GM21390 (cell line): ENCODE results near the gene HLTF.

Source experiments
- ATAC-seq: cut with Tn5 transposase; IDR thresholded peaks from one replicate; pipeline ENCODE4 v1.9.1; 2021; ENCODE audit not compliant: unreplicated experiment

Gene HLTF

GRCh38 chr3:149090461-149090860, 4.1 kb upstream of the HLTF start:
- ATAC-seq: no peak

GRCh38 chr3:149089395-149089794, 3.1 kb upstream of the HLTF start:
- ATAC-seq: no peak

- ATAC-seq: no peak
Observed at GRCh38 chr3:149087208-149087607, 875 bp upstream of the HLTF start.

GRCh38 chr3:149085828-149086231, 503 bp downstream of the HLTF start:
- peak; percentile 32 for ATAC-seq

GRCh38 chr3:149081772-149082171, 4.6 kb downstream of the HLTF start:
- no peak for ATAC-seq

- ATAC-seq: no peak
Observed at GRCh38 chr3:149080699-149081091, 5.6 kb downstream of the HLTF start.

- ATAC-seq: no peak
Observed at GRCh38 chr3:149080011-149080698, 6.2 kb downstream of the HLTF start.

DNA sequence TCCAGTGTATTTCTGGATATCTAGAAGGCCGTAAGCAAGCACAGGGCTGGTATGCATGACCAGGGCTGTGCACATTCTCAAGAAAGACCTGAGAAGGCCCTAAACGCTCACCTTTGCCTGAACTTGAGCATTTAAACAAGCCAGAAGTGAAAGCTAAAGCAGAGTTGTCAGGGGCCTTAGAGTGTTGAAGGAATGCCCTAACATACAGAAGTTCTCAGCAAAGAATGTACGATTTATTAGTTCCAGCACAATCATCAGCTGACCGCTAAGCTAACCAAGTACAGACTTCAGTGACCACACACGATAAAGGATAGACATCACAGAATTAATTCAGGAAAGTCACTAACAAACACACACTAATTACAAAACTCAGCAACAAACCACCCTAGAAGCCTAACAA, 8.7 kb downstream of the HLTF start:
- ATAC-seq: no peak

- ATAC-seq: no peak
Observed at GRCh38 chr3:149067883-149068282, 18.4 kb downstream of the HLTF start.

GRCh38 chr3:149061776-149062175, 24.6 kb downstream of the HLTF start:
- no peak for ATAC-seq

- peak; percentile 90 for ATAC-seq
Observed at GRCh38 chr3:149058602-149059001, 27.7 kb downstream of the HLTF start.

- peak; percentile 6 for ATAC-seq
Observed at GRCh38 chr3:149058198-149058597, 28.1 kb downstream of the HLTF start.

DNA sequence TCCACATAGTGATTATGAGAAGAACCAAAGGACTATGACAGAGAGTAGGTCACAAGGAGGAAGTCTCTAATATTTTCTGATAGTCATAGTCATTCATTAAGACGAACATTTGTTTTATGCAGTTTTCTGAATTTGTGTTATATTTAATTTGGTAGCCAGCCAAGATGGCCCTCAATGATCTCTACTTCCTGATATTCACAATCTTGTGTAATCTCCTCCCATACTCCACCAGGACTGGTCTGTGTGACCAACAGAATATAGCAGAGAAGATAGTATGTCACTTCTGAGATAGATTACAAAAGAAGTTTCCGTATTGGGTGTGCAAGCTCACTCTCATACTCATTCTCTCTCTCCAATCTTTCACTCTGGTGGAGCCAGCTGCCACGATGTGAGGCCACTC, 30.8 kb downstream of the HLTF start:
- ATAC-seq: no peak

DNA sequence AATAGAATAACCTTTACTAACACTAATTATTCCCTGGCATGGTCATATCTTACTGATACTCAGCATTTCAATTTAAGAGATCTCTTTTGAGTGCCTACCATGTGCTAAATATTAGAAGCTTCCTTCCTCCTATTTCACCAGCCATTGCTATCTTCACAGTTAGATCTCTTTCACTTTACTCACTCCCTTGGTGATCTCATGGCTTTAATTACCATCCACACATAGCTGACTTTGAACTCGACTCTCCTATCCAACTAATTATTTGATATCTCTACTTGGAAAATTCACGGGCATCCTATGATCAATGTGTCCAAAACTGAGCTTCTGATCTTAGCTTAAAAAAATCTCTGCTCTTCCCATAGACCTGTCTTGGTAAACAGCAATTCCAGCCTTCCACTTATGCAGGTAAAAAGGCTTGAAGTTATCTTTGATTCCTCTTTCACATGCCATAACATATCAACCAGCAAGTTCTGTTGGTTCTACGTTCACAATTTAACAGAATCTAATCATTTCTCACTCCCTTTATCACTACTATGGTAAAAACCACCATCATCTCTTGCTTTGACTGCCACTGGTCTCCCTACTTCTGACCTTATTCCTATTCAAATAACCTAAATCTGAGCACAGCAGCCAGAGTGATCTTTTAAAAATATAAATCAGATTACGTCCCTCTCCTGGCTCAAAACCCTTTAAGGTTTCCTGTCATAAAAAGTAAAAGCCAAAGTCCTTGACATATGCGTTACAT, 41.8 kb downstream of the HLTF start:
- no peak for ATAC-seq

DNA sequence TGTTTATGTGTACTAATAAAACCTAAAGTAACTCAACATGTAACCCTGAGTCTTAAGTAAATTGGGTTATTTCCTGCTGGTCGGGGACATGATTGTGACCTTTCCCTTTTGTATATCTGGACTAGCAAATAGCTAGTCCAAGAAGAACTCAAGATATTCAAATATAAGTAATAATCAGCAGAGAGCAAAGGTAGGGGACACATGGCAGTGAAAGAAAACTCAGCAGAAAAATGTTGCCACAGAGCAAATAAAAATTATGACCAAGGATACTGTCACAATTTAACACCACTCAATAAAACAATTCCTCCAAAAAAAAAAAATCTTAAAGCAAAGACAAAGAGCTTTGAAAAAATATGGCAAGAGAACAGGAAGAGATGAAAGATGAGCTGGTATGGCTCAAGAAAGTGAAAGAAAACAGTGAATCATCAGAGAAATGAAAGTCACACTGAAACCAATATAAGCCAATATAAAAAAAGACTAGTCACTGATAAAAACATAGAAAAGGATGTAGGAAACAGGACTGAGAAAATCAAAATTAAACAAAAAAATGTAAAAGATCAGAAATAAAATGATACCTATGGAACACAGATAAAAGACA, 43.4 kb downstream of the HLTF start:
- peak; percentile 92 for ATAC-seq

DNA sequence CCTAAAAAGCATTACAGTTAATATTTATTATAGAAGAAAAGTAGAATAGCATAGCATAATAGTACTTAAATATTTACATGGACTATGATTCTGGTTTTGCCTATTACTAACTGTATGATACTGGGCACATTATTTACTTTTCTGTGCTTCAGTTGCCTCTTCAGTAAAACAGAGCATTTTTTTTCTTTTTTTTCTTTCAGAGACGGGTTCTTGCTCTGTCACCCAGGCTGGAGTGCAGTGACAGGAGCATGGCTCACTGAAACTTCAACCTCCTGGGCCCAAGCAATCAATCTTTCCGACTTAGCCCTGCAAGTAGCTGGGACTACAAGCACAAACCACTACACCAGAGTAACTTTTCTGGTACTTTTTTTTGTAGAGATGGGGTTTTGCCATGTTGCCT, 48.0 kb downstream of the HLTF start:
- no peak for ATAC-seq

DNA sequence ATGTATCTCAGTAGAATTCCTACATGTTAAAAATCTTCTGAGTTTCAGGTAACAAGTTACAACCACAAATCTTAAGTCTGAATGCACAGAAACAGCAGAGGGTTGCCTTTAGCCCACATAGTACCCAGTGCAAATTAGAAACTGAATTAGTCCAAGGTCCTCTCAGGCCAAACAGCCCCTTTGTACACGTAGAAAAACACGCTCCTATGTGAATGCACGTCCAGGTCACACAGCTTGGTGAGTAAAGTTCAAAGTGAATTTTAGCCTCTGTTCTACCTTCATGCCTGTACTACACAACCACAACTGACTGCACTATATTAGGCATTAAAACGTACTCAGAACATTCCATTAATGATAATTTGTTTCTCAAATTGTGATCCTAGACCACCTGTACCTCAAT, 48.6 kb downstream of the HLTF start:
- no peak for ATAC-seq

DNA sequence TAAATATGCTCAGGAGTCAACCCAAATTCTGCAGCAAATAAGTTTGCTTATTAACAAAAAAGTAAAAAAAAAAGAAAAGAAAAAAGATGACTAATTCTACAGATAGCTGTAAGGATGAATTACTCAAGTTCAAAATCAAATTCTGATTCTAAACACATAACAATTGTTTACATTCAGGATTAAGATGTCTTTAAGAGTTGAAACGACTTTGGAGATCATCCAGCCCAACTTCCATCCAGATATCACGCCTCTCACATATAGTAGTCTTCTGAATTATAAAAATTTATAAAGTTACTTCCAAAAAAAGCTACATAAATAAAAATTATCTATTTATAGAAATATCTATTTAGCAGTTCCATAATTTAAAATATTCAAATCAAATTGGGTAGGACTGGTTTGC, 55.2 kb downstream of the HLTF start:
- no peak for ATAC-seq

DNA sequence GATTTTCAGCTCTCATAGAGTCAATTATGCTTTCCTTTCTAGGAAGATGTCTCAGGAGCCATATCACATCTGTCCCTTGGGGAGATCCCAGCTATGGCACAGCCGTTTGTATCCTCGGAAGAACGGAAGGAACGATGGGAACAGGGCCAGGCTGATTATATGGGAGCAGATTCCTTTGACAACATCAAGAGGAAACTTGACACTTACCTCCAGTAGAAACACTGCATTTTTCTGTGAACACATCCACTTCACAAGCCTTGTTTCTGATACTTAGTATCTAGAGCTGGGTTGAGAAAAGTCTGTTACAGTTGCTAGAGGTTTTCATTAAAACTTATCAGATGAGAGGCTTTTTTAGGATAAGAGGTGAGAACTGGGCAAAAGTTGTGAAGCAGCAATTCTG, 59.6 kb downstream of the HLTF start:
- ATAC-seq: no peak

GRCh38 chr3:149023951-149024350, 62.4 kb downstream of the HLTF start:
- no peak for ATAC-seq

DNA sequence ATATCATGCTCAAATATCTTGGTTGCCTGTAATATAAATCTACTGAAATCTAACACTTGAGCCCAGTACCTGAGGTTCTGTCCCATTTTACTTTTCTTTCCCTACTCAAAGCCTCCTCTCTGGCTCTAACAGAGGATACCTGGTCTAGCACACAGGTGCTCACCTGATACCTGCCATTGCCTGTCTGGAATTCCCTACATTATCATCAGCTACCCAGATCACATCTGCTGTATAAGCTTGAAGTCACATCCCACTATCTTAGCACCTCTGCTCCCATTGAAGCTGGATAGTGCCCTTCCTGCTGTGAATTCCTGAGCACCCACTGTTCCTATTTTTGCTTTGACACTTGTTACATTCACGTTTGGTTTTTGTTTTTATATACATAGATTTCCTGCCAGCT, 64.5 kb downstream of the HLTF start:
- no peak for ATAC-seq

- no peak for ATAC-seq
Observed at GRCh38 chr3:149020839-149021252, 65.5 kb downstream of the HLTF start.
